ENCODE data around the gene ARHGEF28. TPM values are rescaled to one million over a fixed set of nuclear protein-coding genes. Genes with fewer than 3 reads are reported as not detected.

The ARHGEF28 gene
- total RNA-seq, 2 donors from 2014 or later = 0.24 to 0.30 TPM

Other genes with a start within 250 kb of the ARHGEF28 start
- 1 to 10 TPM in 1 of 2 donors, under 1 TPM in 1; 0.55 to 1.0 TPM for gene FOXD1, start 177.4 kb upstream of the ARHGEF28 start, total RNA-seq
- 1,000 to 10,000 TPM; 1,036 to 1,053 TPM for gene BTF3, start 127.8 kb upstream of the ARHGEF28 start, total RNA-seq
- 10 to 100 TPM; 36.4 to 37.9 TPM for gene ANKRA2, start 60.6 kb upstream of the ARHGEF28 start, total RNA-seq
- 10 to 100 TPM; 26.3 to 34.4 TPM for gene UTP15, start 60.5 kb upstream of the ARHGEF28 start, total RNA-seq

All from activated T-cell treated with anti-CD3 and anti-CD28 coated beads, Interleukin-2, amount 50 U/mL, for 72 hours (primary cell).